OCI-LY1 (cell line): ENCODE results near the gene WHRN.

Experiments
- EZH2 ChIP-seq: fragments of 200-600 bp; sonication (generic), shearing (Covaris generic); IDR thresholded peaks from 2 replicates; pipeline ENCODE4 v1.8.0; 2017; ENCODE audit warnings: borderline replicate concordance, mixed run types, mild to moderate bottlenecking, antibody characterized with exemption, low read length, moderate library complexity, mixed read lengths
- TF ChIP-seq, protein P1 (sequence below): fragments of 200-600 bp; sonication (generic), shearing (Covaris generic); IDR thresholded peaks from 2 replicates; pipeline ENCODE4 v1.5.1; 2017; ENCODE audit warnings: mild to moderate bottlenecking, antibody characterized with exemption, low read length, moderate library complexity, mixed read lengths

DNA sequence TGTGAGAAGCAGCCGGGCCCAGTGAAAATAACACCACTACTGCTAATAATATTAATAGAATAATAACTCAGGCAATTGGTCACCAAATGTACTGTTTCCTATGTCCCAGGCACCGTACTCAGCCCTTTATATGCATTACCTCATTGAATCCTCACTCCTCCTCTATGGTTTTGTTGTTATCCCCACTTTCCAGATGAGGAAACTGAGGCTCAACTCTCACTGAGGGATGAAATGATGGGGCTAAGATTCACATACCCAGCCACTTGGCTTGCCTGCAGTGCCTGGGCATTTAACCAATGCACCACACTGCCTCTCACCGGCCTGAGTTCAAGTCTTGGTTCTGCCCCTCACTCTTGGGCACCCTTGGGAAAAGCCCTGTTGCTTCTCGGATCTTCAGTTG is 34.1 kb downstream of the WHRN start:
- TF ChIP-seq, protein P1, sequence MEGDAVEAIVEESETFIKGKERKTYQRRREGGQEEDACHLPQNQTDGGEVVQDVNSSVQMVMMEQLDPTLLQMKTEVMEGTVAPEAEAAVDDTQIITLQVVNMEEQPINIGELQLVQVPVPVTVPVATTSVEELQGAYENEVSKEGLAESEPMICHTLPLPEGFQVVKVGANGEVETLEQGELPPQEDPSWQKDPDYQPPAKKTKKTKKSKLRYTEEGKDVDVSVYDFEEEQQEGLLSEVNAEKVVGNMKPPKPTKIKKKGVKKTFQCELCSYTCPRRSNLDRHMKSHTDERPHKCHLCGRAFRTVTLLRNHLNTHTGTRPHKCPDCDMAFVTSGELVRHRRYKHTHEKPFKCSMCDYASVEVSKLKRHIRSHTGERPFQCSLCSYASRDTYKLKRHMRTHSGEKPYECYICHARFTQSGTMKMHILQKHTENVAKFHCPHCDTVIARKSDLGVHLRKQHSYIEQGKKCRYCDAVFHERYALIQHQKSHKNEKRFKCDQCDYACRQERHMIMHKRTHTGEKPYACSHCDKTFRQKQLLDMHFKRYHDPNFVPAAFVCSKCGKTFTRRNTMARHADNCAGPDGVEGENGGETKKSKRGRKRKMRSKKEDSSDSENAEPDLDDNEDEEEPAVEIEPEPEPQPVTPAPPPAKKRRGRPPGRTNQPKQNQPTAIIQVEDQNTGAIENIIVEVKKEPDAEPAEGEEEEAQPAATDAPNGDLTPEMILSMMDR: no peak
- TF ChIP-seq EZH2: no peak
